MM.1S (cell line): ENCODE measurements around the gene XPO4.

Experiments used
- DNase-seq: peaks from one replicate; pipeline ENCODE4 v3.0.0-alpha.2; 2015
- H2AFZ ChIP-seq: fragments of 300-600 bp; sonication (generic); 2 replicates; pipeline ENCODE4 v1.6.0; 2016; ENCODE audit warnings: antibody characterized with exemption, low read length
- H3F3A ChIP-seq: fragments of 300-600 bp; sonication (generic); 2 replicates; pipeline ENCODE4 v1.6.1; 2016; ENCODE audit warnings: mild to moderate bottlenecking, antibody characterized with exemption, low read length, moderate library complexity, mixed read lengths; ENCODE audit not compliant: insufficient read depth
- H3K27ac ChIP-seq: fragments of 300-600 bp; sonication (generic); 2 replicates; pipeline ENCODE4 v1.5.1; 2016; ENCODE audit warnings: mild to moderate bottlenecking, low read length
- H3K27me3 ChIP-seq: fragments of 300-600 bp; sonication (generic); replicated peaks from 2 replicates; pipeline ENCODE4 v1.6.0; 2016; ENCODE audit warnings: low read length; ENCODE audit not compliant: insufficient read depth
- H3K36me3 ChIP-seq: fragments of 300-600 bp; sonication (generic); replicated peaks from 2 replicates; pipeline ENCODE4 v1.6.1; 2016; ENCODE audit warnings: mild to moderate bottlenecking, low read length, mixed read lengths; ENCODE audit not compliant: insufficient read depth
- H3K4me1 ChIP-seq: fragments of 300-600 bp; sonication (generic); 2 replicates; pipeline ENCODE4 v1.6.1; 2016; ENCODE audit warnings: low read length, mixed read lengths
- H3K4me2 ChIP-seq: fragments of 300-600 bp; sonication (generic); 2 replicates; pipeline ENCODE4 v1.6.0; 2016; ENCODE audit warnings: low read depth, low read length
- H3K4me3 ChIP-seq: fragments of 300-600 bp; sonication (generic); 2 replicates; pipeline ENCODE4 v1.5.1; 2016; ENCODE audit warnings: low read length, mixed read lengths
- H3K79me2 ChIP-seq: fragments of 300-600 bp; sonication (generic); 2 replicates; pipeline ENCODE4 v1.6.1; 2016; ENCODE audit warnings: mixed run types, low read length, mixed read lengths
- H3K9ac ChIP-seq: fragments of 300-600 bp; sonication (generic); 2 replicates; pipeline ENCODE4 v1.6.1; 2016; ENCODE audit warnings: low read length, mixed read lengths
- H3K9me2 ChIP-seq: fragments of 300-600 bp; sonication (generic); replicated peaks from 2 replicates; pipeline ENCODE4 v1.6.1; 2016; ENCODE audit warnings: mild to moderate bottlenecking, low read length, mixed read lengths; ENCODE audit not compliant: insufficient read depth
- H3K9me3 ChIP-seq: fragments of 300-600 bp; sonication (generic); replicated peaks from 2 replicates; pipeline ENCODE4 v1.6.1; 2016; ENCODE audit warnings: mild to moderate bottlenecking, low read length, mixed read lengths; ENCODE audit not compliant: insufficient read depth
- H4K20me1 ChIP-seq: fragments of 300-600 bp; sonication (generic); 2 replicates; pipeline ENCODE4 v1.6.1; 2016; ENCODE audit warnings: mild to moderate bottlenecking, low read length, moderate library complexity, mixed read lengths; ENCODE audit not compliant: insufficient read depth
- EZH2 ChIP-seq: fragments of 300-600 bp; sonication (generic); optimal IDR thresholded peaks from 2 replicates; pipeline ENCODE3; 2017; ENCODE audit warnings: low read depth, mild to moderate bottlenecking, antibody characterized with exemption, low read length, mixed read lengths
- EZH2phosphoT487 ChIP-seq: fragments of 300-600 bp; sonication (generic); IDR thresholded peaks from 2 replicates; pipeline ENCODE4 v1.6.1; 2018; ENCODE audit warnings: antibody characterized with exemption, low read length
- TF ChIP-seq, protein P1 (sequence below): fragments of 300-600 bp; sonication (generic); IDR thresholded peaks from 2 replicates; pipeline ENCODE4 v1.5.1; 2016; ENCODE audit warnings: antibody characterized with exemption, low read length, mixed read lengths

Gene XPO4

DNA sequence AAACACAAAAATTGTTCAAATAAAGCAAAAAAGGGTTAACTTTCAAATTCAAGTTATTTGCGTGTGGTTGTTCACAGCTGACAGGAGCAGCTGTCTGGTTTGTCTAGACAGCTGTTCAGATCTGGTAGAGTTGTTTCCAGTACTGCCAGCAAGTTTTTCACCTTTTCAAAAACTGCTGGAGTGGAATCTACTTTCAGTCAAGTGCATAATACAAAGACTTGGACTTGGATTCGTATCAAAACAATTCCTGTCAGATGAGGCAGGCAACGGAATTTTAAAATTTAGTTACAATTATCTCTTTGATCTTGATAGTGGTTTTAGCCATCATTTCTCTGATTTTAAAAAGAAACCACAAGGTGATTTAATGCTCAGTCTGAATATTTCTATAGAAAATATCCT is 77.1 kb downstream of the XPO4 start:
- Histone ChIP-seq H3F3A (no peaks in the 10 kb centered on the region), H3K9me3 (no peaks in the 10 kb centered on the region), H3K9me2 (no peaks in the 10 kb centered on the region), H3K36me3 (no peaks in the 10 kb centered on the region), H4K20me1 (no peaks in the 10 kb centered on the region), H3K4me2 (no peak overlapping the region), H3K79me2 (no peaks in the 10 kb centered on the region; the same call in 1 of the 2 replicates), H3K27me3 (no peaks in the 10 kb centered on the region), H2AFZ (no peak overlapping the region), H3K4me1 (no peaks in the 10 kb centered on the region; the same call in 1 of the 2 replicates), H3K4me3 (no peak overlapping the region), H3K9ac (no peak overlapping the region), H3K27ac (no peak overlapping the region)
- peak; percentile 17 for DNase-seq
- TF ChIP-seq EZH2phosphoT487 (no peak), EZH2 (no peak)
- TF ChIP-seq, protein P1, sequence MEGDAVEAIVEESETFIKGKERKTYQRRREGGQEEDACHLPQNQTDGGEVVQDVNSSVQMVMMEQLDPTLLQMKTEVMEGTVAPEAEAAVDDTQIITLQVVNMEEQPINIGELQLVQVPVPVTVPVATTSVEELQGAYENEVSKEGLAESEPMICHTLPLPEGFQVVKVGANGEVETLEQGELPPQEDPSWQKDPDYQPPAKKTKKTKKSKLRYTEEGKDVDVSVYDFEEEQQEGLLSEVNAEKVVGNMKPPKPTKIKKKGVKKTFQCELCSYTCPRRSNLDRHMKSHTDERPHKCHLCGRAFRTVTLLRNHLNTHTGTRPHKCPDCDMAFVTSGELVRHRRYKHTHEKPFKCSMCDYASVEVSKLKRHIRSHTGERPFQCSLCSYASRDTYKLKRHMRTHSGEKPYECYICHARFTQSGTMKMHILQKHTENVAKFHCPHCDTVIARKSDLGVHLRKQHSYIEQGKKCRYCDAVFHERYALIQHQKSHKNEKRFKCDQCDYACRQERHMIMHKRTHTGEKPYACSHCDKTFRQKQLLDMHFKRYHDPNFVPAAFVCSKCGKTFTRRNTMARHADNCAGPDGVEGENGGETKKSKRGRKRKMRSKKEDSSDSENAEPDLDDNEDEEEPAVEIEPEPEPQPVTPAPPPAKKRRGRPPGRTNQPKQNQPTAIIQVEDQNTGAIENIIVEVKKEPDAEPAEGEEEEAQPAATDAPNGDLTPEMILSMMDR: no peak

DNA sequence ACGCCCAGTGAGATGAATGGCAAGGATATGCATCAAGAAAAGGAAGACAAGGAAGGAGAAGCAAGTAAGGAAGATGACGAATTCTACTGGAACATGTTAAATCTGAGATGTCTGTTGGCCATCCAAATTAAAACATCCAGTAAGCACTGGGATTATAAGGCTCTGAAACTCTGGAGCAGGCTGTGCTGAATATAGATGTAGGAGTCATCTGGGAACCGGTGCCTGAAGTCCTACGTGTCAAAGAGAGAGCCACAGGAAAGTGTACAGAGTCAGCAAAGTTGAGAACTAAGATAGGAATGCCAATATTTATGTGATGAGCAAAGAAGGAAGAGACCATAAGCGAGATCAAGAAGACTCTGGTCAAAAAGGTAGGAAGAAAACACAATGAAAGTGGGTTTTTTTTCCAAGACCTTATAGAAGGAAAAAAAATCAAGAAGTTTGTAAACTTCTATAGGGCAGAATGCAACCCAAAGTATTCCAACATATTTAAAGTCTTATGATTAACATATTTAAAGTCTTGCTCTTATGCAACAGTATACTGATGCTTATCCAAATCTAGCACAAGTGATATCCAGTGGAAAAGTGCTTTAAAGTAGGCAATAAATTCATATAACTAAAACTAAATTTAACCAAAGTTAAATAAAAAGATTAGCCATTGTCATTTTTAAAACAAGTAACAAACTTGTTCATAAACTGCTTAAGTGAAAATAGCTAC is 77.6 kb downstream of the XPO4 start:
- no peak overlapping the region for H3K4me3 ChIP-seq
- H3F3A ChIP-seq: no peaks in the 10 kb centered on the region
- H3K9me2 ChIP-seq: no peaks in the 10 kb centered on the region
- no peak for DNase-seq
- no peaks in the 10 kb centered on the region for H3K27me3 ChIP-seq
- no peak for TF ChIP-seq EZH2
- no peak for TF ChIP-seq EZH2phosphoT487
- TF ChIP-seq, protein P1: no peak
- H2AFZ ChIP-seq: no peak overlapping the region
- H3K9ac ChIP-seq: no peak overlapping the region
- no peak overlapping the region for H3K27ac ChIP-seq
- H3K36me3 ChIP-seq: no peaks in the 10 kb centered on the region
- no peaks in the 10 kb centered on the region; the same call in 1 of the 2 replicates for H3K4me1 ChIP-seq
- no peak overlapping the region for H3K4me2 ChIP-seq
- no peaks in the 10 kb centered on the region for H3K9me3 ChIP-seq
- no peaks in the 10 kb centered on the region; the same call in 1 of the 2 replicates for H3K79me2 ChIP-seq
- no peaks in the 10 kb centered on the region for H4K20me1 ChIP-seq

DNA sequence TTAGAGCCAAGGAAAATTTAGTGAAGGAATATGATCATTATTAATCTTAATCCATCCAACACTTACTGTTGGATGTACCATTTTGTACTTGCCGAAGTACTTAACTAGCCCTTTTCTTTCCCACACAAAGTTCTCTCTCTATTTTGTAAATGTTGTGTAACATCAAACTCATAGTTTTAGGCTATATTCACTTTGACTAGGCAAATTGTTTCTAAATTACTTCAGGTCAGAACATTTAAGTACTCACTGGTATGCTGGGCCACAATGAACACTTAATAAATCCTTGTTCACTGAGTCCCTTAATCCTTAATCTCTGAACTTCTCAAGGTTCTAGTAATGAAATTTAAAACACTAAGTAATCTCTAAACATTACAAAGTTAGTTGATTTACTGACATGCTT is 79.5 kb downstream of the XPO4 start:
- no peak overlapping the region for H3K9ac ChIP-seq
- DNase-seq: no peak
- no peaks in the 10 kb centered on the region for H3K9me3 ChIP-seq
- H2AFZ ChIP-seq: no peak overlapping the region
- no peak overlapping the region for H3K4me2 ChIP-seq
- H3K4me3 ChIP-seq: no peak overlapping the region
- H3K27ac ChIP-seq: no peak overlapping the region
- no peaks in the 10 kb centered on the region for H4K20me1 ChIP-seq
- H3K27me3 ChIP-seq: no peaks in the 10 kb centered on the region
- no peaks in the 10 kb centered on the region for H3F3A ChIP-seq
- no peaks in the 10 kb centered on the region; the same call in 1 of the 2 replicates for H3K4me1 ChIP-seq
- TF ChIP-seq EZH2phosphoT487 (no peak), EZH2 (no peak)
- TF ChIP-seq, protein P1: no peak
- no peaks in the 10 kb centered on the region for H3K36me3 ChIP-seq
- no peaks in the 10 kb centered on the region for H3K9me2 ChIP-seq
- H3K79me2 ChIP-seq: no peaks in the 10 kb centered on the region; the same call in 1 of the 2 replicates
